GM10847 (cell line): ENCODE measurements around the gene TBL1XR1.

Experiments
- POLR2A ChIP-seq: IDR thresholded peaks from 2 replicates; pipeline ENCODE4 v1.6.1; 2011; ENCODE audit not compliant: insufficient read length; ENCODE audit errors: extremely low read depth

Gene TBL1XR1

GRCh38 chr3:177085794-177086193 is 111.5 kb downstream of the TBL1XR1 start:
- no peak for TF ChIP-seq POLR2A

GRCh38 chr3:177084616-177085015 is 112.7 kb downstream of the TBL1XR1 start:
- no peak for TF ChIP-seq POLR2A

- TF ChIP-seq POLR2A, result no peak
Measured at GRCh38 chr3:177080122-177080521, 117.2 kb downstream of the TBL1XR1 start.

- no peak for TF ChIP-seq POLR2A
Measured at GRCh38 chr3:177079684-177080083, 117.6 kb downstream of the TBL1XR1 start.

GRCh38 chr3:177071496-177072156 is 125.7 kb downstream of the TBL1XR1 start:
- no peak for TF ChIP-seq POLR2A

GRCh38 chr3:177069514-177070329 is 127.6 kb downstream of the TBL1XR1 start:
- TF ChIP-seq POLR2A, result no peak

GRCh38 chr3:177068967-177069366 is 128.3 kb downstream of the TBL1XR1 start:
- no peak for TF ChIP-seq POLR2A

- no peak for TF ChIP-seq POLR2A
Measured at GRCh38 chr3:177066068-177066467, 131.2 kb downstream of the TBL1XR1 start.

- no peak for TF ChIP-seq POLR2A
Measured at GRCh38 chr3:177065285-177066033, 131.8 kb downstream of the TBL1XR1 start.

GRCh38 chr3:177062052-177062732 is 135.1 kb downstream of the TBL1XR1 start:
- no peak for TF ChIP-seq POLR2A

GRCh38 chr3:177061369-177061768 is 135.9 kb downstream of the TBL1XR1 start:
- no peak for TF ChIP-seq POLR2A

GRCh38 chr3:177060492-177060891 is 136.8 kb downstream of the TBL1XR1 start:
- TF ChIP-seq POLR2A, result no peak

- TF ChIP-seq POLR2A, result no peak
Measured at GRCh38 chr3:177058648-177059047, 138.6 kb downstream of the TBL1XR1 start.

GRCh38 chr3:177057768-177058167 is 139.5 kb downstream of the TBL1XR1 start:
- no peak for TF ChIP-seq POLR2A

- no peak for TF ChIP-seq POLR2A
Measured at GRCh38 chr3:177056927-177057326, 140.4 kb downstream of the TBL1XR1 start.

- no peak for TF ChIP-seq POLR2A
Measured at GRCh38 chr3:177055605-177056571, 141.4 kb downstream of the TBL1XR1 start.
